GM12878 (cell line): ENCODE results near the gene B4GALT3. TPM values are rescaled to one million over a fixed set of nuclear protein-coding genes. Genes with fewer than 3 reads are reported as not detected.

Experiments
- BRCA1 ChIP-seq: IDR thresholded peaks from 2 replicates; pipeline ENCODE4 v1.6.1; 2011; ENCODE audit warnings: low read depth, low read length, improper control_type of control experiment
- CEBPZ ChIP-seq: fragments of 150-350 bp; IDR thresholded peaks from 2 replicates; pipeline ENCODE4 v1.6.1; 2016; ENCODE audit warnings: low read depth, low read length
- CREM ChIP-seq: IDR thresholded peaks from 2 replicates; pipeline ENCODE4 v1.6.1; 2014; ENCODE audit warnings: antibody characterized with exemption, low read depth
- ETV6 ChIP-seq, 2 experiments: fragments of 450-650 bp in 1 of 2; IDR thresholded peaks in 1 of 2; conservative IDR thresholded peaks in 1 of 2; 2 replicates each; pipeline ENCODE4 v1.6.1; 2014; ENCODE audit warnings: antibody characterized with exemption in 1 of 2, borderline replicate concordance in 1 of 2, low read depth in 1 of 2, mild to moderate bottlenecking in 1 of 2, moderate library complexity in 1 of 2
- NBN ChIP-seq: fragments of 450-650 bp; IDR thresholded peaks from 2 replicates; pipeline ENCODE4 v1.6.1; 2016
- NFYB ChIP-seq: IDR thresholded peaks from 2 replicates; pipeline ENCODE4 v1.6.1; 2011; ENCODE audit warnings: low read depth, mild to moderate bottlenecking, low read length, improper control_type of control experiment, moderate library complexity; ENCODE audit not compliant: insufficient read depth
- PRDM15 ChIP-seq: fragments of 450-650 bp; formaldehyde crosslinking; IDR thresholded peaks from 2 replicates; pipeline ENCODE4 v1.4.0; 2020; ENCODE audit warnings: mild to moderate bottlenecking, moderate library complexity
- REST ChIP-seq: IDR thresholded peaks from 2 replicates; pipeline ENCODE4 v1.6.1; 2012; ENCODE audit warnings: mild to moderate bottlenecking, low read depth, low read length
- SREBF2 ChIP-seq: IDR thresholded peaks from 2 replicates; pipeline ENCODE4 v1.6.1; 2012; ENCODE audit warnings: mild to moderate bottlenecking, low read length
- SUPT20H ChIP-seq: IDR thresholded peaks from 2 replicates; pipeline ENCODE4 v1.6.1; 2011; ENCODE audit warnings: low read depth, mild to moderate bottlenecking, low read length, moderate library complexity, borderline replicate concordance; ENCODE audit not compliant: control insufficient read depth
- WRNIP1 ChIP-seq: IDR thresholded peaks from 2 replicates; pipeline ENCODE4 v1.6.1; 2011; ENCODE audit warnings: low read depth, low read length, improper control_type of control experiment, borderline replicate concordance
- ZNF592 ChIP-seq: fragments of 450-650 bp; IDR thresholded peaks from 2 replicates; pipeline ENCODE4 v1.6.1; 2017; ENCODE audit warnings: mild to moderate bottlenecking, moderate library complexity
- polyA plus RNA-seq, 11 experiments: library from polyadenylated mRNA; depleted of rRNA in 4 of 11; unstranded in 6 of 11; stranded (reverse) in 5 of 11; fragments of >200 nt; fragmentation: Nextera tagmentation in 4 of 11; fragmentation: Illumina TruSeq in 1 of 11; extraction: Ambion mirVana in 4 of 11; extraction: Trizol in 1 of 11; gene quantifications; 1 replicate in 1 of 11; 2 replicates in 10 of 11; pipeline versions ENCODE4 v1.2.1 to v1.2.3, GENCODE V29; 2011 to 2016; ENCODE audit warnings: inconsistent platforms in 2 of 11, missing spikeins in 2 of 11, low read depth in 1 of 11
- total RNA-seq, 4 experiments: library from RNA; depleted of rRNA in 3 of 4; stranded (reverse); fragments of >200 nt in 3 of 4; fragmentation: Illumina TruSeq in 1 of 4; extraction: Trizol in 1 of 4; gene quantifications; 2 replicates each; pipeline versions ENCODE4 v1.2.1 to v1.2.3, GENCODE V29; 2013 to 2021

The B4GALT3 gene
- total and polyA plus RNA-seq, 10 of the 15 experiments (the other 5 are each of a cell fraction or from before 2014, with no cell fraction given) = 27.1 to 58.9 (median 42.6) TPM

GRCh38 chr1:161165742-161166668 lies 11.3 kb downstream of the B4GALT3 start, which contains the start of gene PPOX (continued):
- TF ChIP-seq PRDM15 (CRISPR knock-in tag) (no peak), WRNIP1 (no peak), SUPT20H (no peak), REST (peak; percentile 37; the same call in 1 of the 2 replicates), NFYB (peak; percentile 94), NBN (peak; percentile 79; the same call in 1 of the 2 replicates), CEBPZ (no peak), BRCA1 (peak; percentile 70), SREBF2 (no peak), ZNF592 (no peak), CREM (peak; percentile 51; the same call in 1 of the 2 replicates), ETV6 (conservative IDR thresholded peaks at IDR 0.05 in 1 of 2, IDR thresholded peaks at IDR 0.05 in 1 of 2; ENCODE audit: borderline replicate concordance in 1 of 2, low read depth in 1 of 2) (no peak)
